ENCODE measurements around the gene OR13J1.
"Not testable (repeated sequence)": the region's sequence is repeated elsewhere in the genome, so short reads cannot be mapped to it uniquely, and the experiment has no call there.

OR13J1 gene

GRCh38 chr9:35899021-35899420 is 28.8 kb upstream of the OR13J1 start:
- no peaks in the 10 kb centered on the region for H3K79me2 ChIP-seq (ENCODE audit: low read length)
- H3K4me1 ChIP-seq (ENCODE audit: low read length), result no peaks in the 10 kb centered on the region
- H3K9me3 ChIP-seq (ENCODE audit: insufficient read depth, low read length), result no peaks in the 10 kb centered on the region
- TF ChIP-seq CTCF (IDR thresholded peaks at IDR 0.05; ENCODE audit: low read depth, low read length), result no peak
- no peak for TF ChIP-seq EZH2phosphoT487 (IDR thresholded peaks at IDR 0.05; ENCODE audit: low read depth)
- no peak overlapping the region for H2AFZ ChIP-seq (ENCODE audit: low read depth, low read length)
- no peak overlapping the region for H3K4me2 ChIP-seq (ENCODE audit: low read length)
- H4K20me1 ChIP-seq (ENCODE audit: insufficient read depth, low read length), result no peaks in the 10 kb centered on the region
- no peak overlapping the region for H3K9ac ChIP-seq (ENCODE audit: low read length)
- no peaks in the 10 kb centered on the region for H3K36me3 ChIP-seq (replicated peaks; ENCODE audit: low read depth, low read length)
- peaks cover 18% of the 10 kb centered on the region for H3K27me3 ChIP-seq (ENCODE audit: low read depth, low read length)
- H3K27ac ChIP-seq (ENCODE audit: low read length), result no peak overlapping the region
- H3K4me3 ChIP-seq (ENCODE audit: low read length), result no peak overlapping the region

- no peak overlapping the region for H2AFZ ChIP-seq (ENCODE audit: low read depth, low read length)
- no peak overlapping the region for H3K27ac ChIP-seq (ENCODE audit: low read length)
- H3K4me1 ChIP-seq (ENCODE audit: low read length), result no peaks in the 10 kb centered on the region
- no peaks in the 10 kb centered on the region for H3K79me2 ChIP-seq (ENCODE audit: low read length)
- H3K9me3 ChIP-seq (ENCODE audit: insufficient read depth, low read length), result no peaks in the 10 kb centered on the region
- H3K36me3 ChIP-seq (replicated peaks; ENCODE audit: low read depth, low read length), result no peaks in the 10 kb centered on the region
- no peaks in the 10 kb centered on the region for H4K20me1 ChIP-seq (ENCODE audit: insufficient read depth, low read length)
- H3K27me3 ChIP-seq (ENCODE audit: low read depth, low read length), result peaks cover 24% of the 10 kb centered on the region
- no peak overlapping the region for H3K9ac ChIP-seq (ENCODE audit: low read length)
- no peak overlapping the region for H3K4me2 ChIP-seq (ENCODE audit: low read length)
- TF ChIP-seq CTCF (IDR thresholded peaks at IDR 0.05; ENCODE audit: low read depth, low read length), result no peak
- no peak for TF ChIP-seq EZH2phosphoT487 (IDR thresholded peaks at IDR 0.05; ENCODE audit: low read depth)
- H3K4me3 ChIP-seq (ENCODE audit: low read length), result no peak overlapping the region
Measured at GRCh38 chr9:35898337-35898736, 28.1 kb upstream of the OR13J1 start.

- H3K27me3 ChIP-seq (ENCODE audit: low read depth, low read length), result peaks cover 30% of the 10 kb centered on the region
- H3K79me2 ChIP-seq (ENCODE audit: low read length); H3K27ac ChIP-seq (ENCODE audit: low read length); H4K20me1 ChIP-seq (ENCODE audit: insufficient read depth, low read length); H3K36me3 ChIP-seq (replicated peaks; ENCODE audit: low read depth, low read length); H3K9me3 ChIP-seq (ENCODE audit: insufficient read depth, low read length); H3K4me1 ChIP-seq (ENCODE audit: low read length); H3K4me2 ChIP-seq (ENCODE audit: low read length); H3K4me3 ChIP-seq (ENCODE audit: low read length); H3K9ac ChIP-seq (ENCODE audit: low read length); H2AFZ ChIP-seq (ENCODE audit: low read depth, low read length): not testable (repeated sequence)
Measured at GRCh38 chr9:35897376-35898099, 27.3 kb upstream of the OR13J1 start.

- Histone ChIP-seq H4K20me1 (ENCODE audit: insufficient read depth, low read length) (no peaks in the 10 kb centered on the region), H3K27me3 (ENCODE audit: low read depth, low read length) (peaks cover 38% of the 10 kb centered on the region), H3K9ac (ENCODE audit: low read length) (no peak overlapping the region), H3K79me2 (ENCODE audit: low read length) (no peaks in the 10 kb centered on the region), H3K4me3 (ENCODE audit: low read length) (no peak overlapping the region), H3K27ac (ENCODE audit: low read length) (no peak overlapping the region), H2AFZ (ENCODE audit: low read depth, low read length) (no peak overlapping the region), H3K9me3 (ENCODE audit: insufficient read depth, low read length) (no peaks in the 10 kb centered on the region), H3K4me1 (ENCODE audit: low read length) (no peaks in the 10 kb centered on the region), H3K4me2 (ENCODE audit: low read length) (no peak overlapping the region), H3K36me3 (replicated peaks; ENCODE audit: low read depth, low read length) (no peaks in the 10 kb centered on the region)
- TF ChIP-seq CTCF (IDR thresholded peaks at IDR 0.05; ENCODE audit: low read depth, low read length), result no peak
- no peak for TF ChIP-seq EZH2phosphoT487 (IDR thresholded peaks at IDR 0.05; ENCODE audit: low read depth)
Measured at GRCh38 chr9:35896570-35896969, 26.4 kb upstream of the OR13J1 start.

All from OCI-LY3 (cell line).